HCT116 (cell line): ENCODE measurements around the gene CA4. TPM values are rescaled to one million over a fixed set of nuclear protein-coding genes. Genes with fewer than 3 reads are reported as not detected.

Experiments used
- ATAC-seq: fragments of 200-7000 bp; cut with Tn5 transposase; 2 replicates; pipeline ENCODE4 v1.9.1; 2020; ENCODE audit warnings: mild to moderate bottlenecking, moderate library complexity
- BruUV-seq: library from RNA; stranded (reverse); fragments of 400-500 nt; replicated peaks from 2 replicates; lab custom pipeline; 2021; lab: Mats Ljungman, UMichigan
- CTCF ChIA-PET: fragments of 300-600 bp; sonication (Branson Sonifier 250); formaldehyde crosslinking; loops from one replicate; lab custom pipeline; 2021; ENCODE audit warnings: antibody characterized with exemption; lab: Charles Lee
- POLR2A ChIA-PET: fragments of 300-600, 350-600 bp; sonication (Branson Sonifier 250); formaldehyde crosslinking; loops from one replicate; lab custom pipeline; 2021; ENCODE audit warnings: antibody characterized with exemption; lab: Charles Lee
- RAD21 ChIA-PET, 2 experiments: fragments of 300-600 bp; sonication (Branson Sonifier 250); formaldehyde crosslinking; loops; one replicate each; lab custom pipeline; 2023; ENCODE audit warnings: low total read pairs in 2 of 2; ENCODE audit not compliant: uncharacterized antibody in 2 of 2, unreplicated experiment in 2 of 2, low non-redundant PET in 1 of 2; lab: Charles Lee
- DNase-seq: peaks from one replicate; pipeline ENCODE4 v3.0.0-alpha.2; 2010; ENCODE audit warnings: low read depth, low spot score
- H2AFZ ChIP-seq: fragments of 200-600 bp; shearing (Covaris generic), sonication (generic); 2 replicates; pipeline ENCODE4 v1.6.1; 2017; ENCODE audit warnings: low read depth, mixed run types, mixed read lengths, antibody characterized with exemption, low read length; ENCODE audit not compliant: poor library complexity, severe bottlenecking
- H3K27ac ChIP-seq: 2 replicates; pipeline ENCODE4 v1.5.1; 2012; ENCODE audit warnings: low read depth, low read length
- H3K27me3 ChIP-seq: fragments of 200-600 bp; sonication (generic); 2 replicates; pipeline ENCODE4 v1.6.1; 2016; ENCODE audit warnings: mixed run types, low read length, mixed read lengths; ENCODE audit not compliant: insufficient read depth
- H3K36me3 ChIP-seq, 2 experiments: fragments of 200-500 bp in 1 of 2; fragments of 200-600 bp in 1 of 2; sonication (Bioruptor generic) in 1 of 2; sonication (generic) in 1 of 2; 2 replicates each; pipeline versions ENCODE4 v1.5.1 to v1.6.1; 2014 to 2016; ENCODE audit warnings: low read length in 2 of 2, inconsistent platforms in 1 of 2, mixed read lengths in 1 of 2, mixed run types in 1 of 2; ENCODE audit not compliant: insufficient read depth in 2 of 2, control insufficient read depth in 1 of 2
- H3K4me1 ChIP-seq, 2 experiments: fragments of 200-600 bp in 1 of 2; sonication (generic) in 1 of 2; 2 replicates each; pipeline versions ENCODE4 v1.5.1 to v1.6.1; 2012 to 2017; ENCODE audit warnings: low read length in 2 of 2, inconsistent platforms in 1 of 2, mild to moderate bottlenecking in 1 of 2, mixed read lengths in 1 of 2, mixed run types in 1 of 2, moderate library complexity in 1 of 2; ENCODE audit not compliant: insufficient read depth in 2 of 2, control insufficient read depth in 1 of 2
- H3K4me2 ChIP-seq: fragments of 200-600 bp; sonication (generic); 2 replicates; pipeline ENCODE4 v1.6.1; 2017; ENCODE audit warnings: mixed run types, low read length, mixed read lengths
- H3K4me3 ChIP-seq, 2 experiments: fragments of 200-600 bp in 1 of 2; sonication (generic) in 1 of 2; replicated peaks in 1 of 2; 2 replicates each; pipeline ENCODE4 v1.5.1; 2011 to 2016; ENCODE audit warnings: low read length in 2 of 2, control low read depth in 1 of 2, low read depth in 1 of 2, mild to moderate bottlenecking in 1 of 2, mixed read lengths in 1 of 2, mixed run types in 1 of 2
- H3K79me2 ChIP-seq: fragments of 200-600 bp; sonication (generic); 2 replicates; pipeline ENCODE4 v1.6.1; 2017; ENCODE audit warnings: mild to moderate bottlenecking, mixed run types, low read length, moderate library complexity, mixed read lengths; ENCODE audit not compliant: insufficient read depth
- H3K9ac ChIP-seq: fragments of 200-600 bp; sonication (generic); 2 replicates; pipeline ENCODE4 v1.6.1; 2016; ENCODE audit warnings: low read length, mixed read lengths
- H3K9me2 ChIP-seq: fragments of 200-600 bp; sonication (generic), shearing (Covaris generic); 2 replicates; pipeline ENCODE4 v1.6.1; 2017; ENCODE audit warnings: mixed run types, mild to moderate bottlenecking, moderate library complexity; ENCODE audit not compliant: insufficient read depth
- H3K9me3 ChIP-seq, 2 experiments: fragments of 200-500 bp in 1 of 2; fragments of 200-600 bp in 1 of 2; sonication (Bioruptor generic) in 1 of 2; sonication (generic) in 1 of 2; 2 replicates each; pipeline ENCODE4 v1.6.1; 2014 to 2017; ENCODE audit warnings: low read length in 2 of 2, mixed read lengths in 2 of 2, inconsistent platforms in 1 of 2, low read depth in 1 of 2, mild to moderate bottlenecking in 1 of 2, mixed run types in 1 of 2, moderate library complexity in 1 of 2; ENCODE audit not compliant: control insufficient read depth in 1 of 2, insufficient read depth in 1 of 2
- H4K20me1 ChIP-seq: fragments of 200-600 bp; sonication (generic), shearing (Covaris generic); 2 replicates; pipeline ENCODE4 v1.6.1; 2017; ENCODE audit warnings: mixed run types, mild to moderate bottlenecking, moderate library complexity; ENCODE audit not compliant: insufficient read depth
- ELF1 ChIP-seq: IDR thresholded peaks from 2 replicates; pipeline ENCODE4 v1.6.1; 2012; ENCODE audit warnings: low read depth, borderline replicate concordance
- EZH2phosphoT487 ChIP-seq: fragments of 200-600 bp; IDR thresholded peaks from 2 replicates; pipeline ENCODE4 v1.6.1; 2018; ENCODE audit warnings: antibody characterized with exemption, borderline replicate concordance
- JUND ChIP-seq: IDR thresholded peaks from 2 replicates; pipeline ENCODE4 v1.6.1; 2012
- POLR2AphosphoS5 ChIP-seq: IDR thresholded peaks from 2 replicates; pipeline ENCODE4 v1.6.1; 2011; ENCODE audit warnings: mild to moderate bottlenecking, low read depth, low read length, moderate library complexity
- REST ChIP-seq: IDR thresholded peaks from 2 replicates; pipeline ENCODE4 v1.6.1; 2012; ENCODE audit warnings: low read depth
- SP1 ChIP-seq: IDR thresholded peaks from 2 replicates; pipeline ENCODE4 v1.6.1; 2012; ENCODE audit warnings: low read depth
- YY1 ChIP-seq: IDR thresholded peaks from 2 replicates; pipeline ENCODE4 v1.6.1; 2011; ENCODE audit warnings: low read length, low read depth, moderate library complexity, mild to moderate bottlenecking; ENCODE audit not compliant: insufficient replicate concordance; ENCODE audit errors: extremely low read depth
- ZNF274 ChIP-seq: fragments of 200-500 bp; sonication (Bioruptor generic); IDR thresholded peaks from 2 replicates; pipeline ENCODE4 v1.6.1; 2014; ENCODE audit warnings: mild to moderate bottlenecking, low read depth, low read length, inconsistent platforms
- intact Hi-C: fragments of 100-400 bp; cut with micrococcal nuclease; formaldehyde crosslinking; loops from 2 replicates; pipeline ENCODE4 v1.10.0; 2022
- total RNA-seq: library from RNA; stranded (reverse); gene quantifications from one replicate; pipeline ENCODE4 v1.2.1, GENCODE V29; 2021; ENCODE audit not compliant: unreplicated experiment
- TF ChIP-seq, protein P1 (sequence below), 3 experiments: fragments of 200-600 bp in 1 of 3; sonication (generic) in 1 of 3; IDR thresholded peaks in 2 of 3; conservative IDR thresholded peaks in 1 of 3; 2 replicates each; pipeline ENCODE4 v1.5.1; 2012 to 2017; ENCODE audit warnings: low read depth in 2 of 3, low read length in 2 of 3, antibody characterized with exemption in 1 of 3, borderline replicate concordance in 1 of 3, control low read depth in 1 of 3, mild to moderate bottlenecking in 1 of 3, mixed read lengths in 1 of 3, mixed run types in 1 of 3, moderate library complexity in 1 of 3; ENCODE audit not compliant: insufficient read depth in 1 of 3

CA4 gene
- total RNA-seq, 1 experiment from 2014 or later = 0.20 TPM

DNA sequence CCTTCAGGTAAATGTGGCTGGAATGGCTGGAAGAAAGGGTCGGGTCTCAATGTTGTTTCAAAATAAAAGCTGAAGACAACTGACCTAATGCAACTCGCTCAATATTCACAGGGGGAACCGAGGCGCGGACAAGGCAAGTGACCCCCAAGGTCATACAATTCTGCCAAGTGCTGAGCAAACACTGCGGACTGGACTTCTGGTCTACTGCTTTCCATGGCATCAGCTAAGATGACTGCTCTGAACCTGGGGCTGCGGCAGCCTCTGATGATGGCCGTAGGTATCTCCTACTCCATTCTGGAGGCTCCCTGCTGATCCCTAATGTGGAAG is 21.9 kb downstream of the CA4 start (continued):
- TF ChIP-seq, protein P1, sequence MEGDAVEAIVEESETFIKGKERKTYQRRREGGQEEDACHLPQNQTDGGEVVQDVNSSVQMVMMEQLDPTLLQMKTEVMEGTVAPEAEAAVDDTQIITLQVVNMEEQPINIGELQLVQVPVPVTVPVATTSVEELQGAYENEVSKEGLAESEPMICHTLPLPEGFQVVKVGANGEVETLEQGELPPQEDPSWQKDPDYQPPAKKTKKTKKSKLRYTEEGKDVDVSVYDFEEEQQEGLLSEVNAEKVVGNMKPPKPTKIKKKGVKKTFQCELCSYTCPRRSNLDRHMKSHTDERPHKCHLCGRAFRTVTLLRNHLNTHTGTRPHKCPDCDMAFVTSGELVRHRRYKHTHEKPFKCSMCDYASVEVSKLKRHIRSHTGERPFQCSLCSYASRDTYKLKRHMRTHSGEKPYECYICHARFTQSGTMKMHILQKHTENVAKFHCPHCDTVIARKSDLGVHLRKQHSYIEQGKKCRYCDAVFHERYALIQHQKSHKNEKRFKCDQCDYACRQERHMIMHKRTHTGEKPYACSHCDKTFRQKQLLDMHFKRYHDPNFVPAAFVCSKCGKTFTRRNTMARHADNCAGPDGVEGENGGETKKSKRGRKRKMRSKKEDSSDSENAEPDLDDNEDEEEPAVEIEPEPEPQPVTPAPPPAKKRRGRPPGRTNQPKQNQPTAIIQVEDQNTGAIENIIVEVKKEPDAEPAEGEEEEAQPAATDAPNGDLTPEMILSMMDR (IDR thresholded peaks at IDR 0.05 in 2 of 3, conservative IDR thresholded peaks at IDR 0.05 in 1 of 3; ENCODE audit: borderline replicate concordance in 1 of 3, insufficient read depth in 1 of 3, low read depth in 2 of 3, low read length in 2 of 3) = no peak
- TF ChIP-seq POLR2AphosphoS5 = no peak

- no TSS peak for BruUV-seq
- H2AFZ ChIP-seq = no peak overlapping the region
- ChIA-PET POLR2A (no interaction called here), CTCF (no interaction called here), RAD21 (no interaction called here)
- no peak overlapping the region for H3K4me3 ChIP-seq
- no peaks in the 10 kb centered on the region for H3K9me2 ChIP-seq
- no peaks in the 10 kb centered on the region for H3K79me2 ChIP-seq
- H3K27me3 ChIP-seq = no peaks in the 10 kb centered on the region
- H3K27ac ChIP-seq = no peak overlapping the region
- H3K4me1 ChIP-seq = peaks cover 0 to 12% of the 10 kb centered on the region in 2 experiments; a peak in 1 of 4 replicates
- no peaks in the 10 kb centered on the region for H4K20me1 ChIP-seq
- H3K36me3 ChIP-seq = peaks cover 0 to 3% of the 10 kb centered on the region in 2 experiments; a peak in 2 of 4 replicates
- DNase-seq = no peak
- intact Hi-C loops = no loop called here
- TF ChIP-seq ELF1 = no peak
- no peak for TF ChIP-seq REST
- no peak for TF ChIP-seq SP1
- no peak for TF ChIP-seq YY1
- no peak for TF ChIP-seq JUND
- no peak for TF ChIP-seq ZNF274
- no peak for TF ChIP-seq EZH2phosphoT487
- H3K9me3 ChIP-seq = no peaks in the 10 kb centered on the region
- no peak overlapping the region for H3K4me2 ChIP-seq
- no peak overlapping the region for H3K9ac ChIP-seq
- ATAC-seq = no peak
Observed at GRCh38 chr17:60173304-60173819, 23.6 kb downstream of the CA4 start.
